WTC11 (cell line): Measurements from ENCODE around the gene PCSK2. TPM values are rescaled to one million over a fixed set of nuclear protein-coding genes. Genes with fewer than 3 reads are reported as not detected.

Experiments used
- ATAC-seq: fragments of 200-7000 bp; cut with Tn5 transposase; 2 replicates; pipeline ENCODE4 v1.10.0; 2021; ENCODE audit warnings: mild to moderate bottlenecking, moderate library complexity
- CTCF ChIA-PET: fragments of 300-600 bp; sonication (Branson Sonifier 250); formaldehyde crosslinking; loops from one replicate; lab custom pipeline; 2021; ENCODE audit warnings: antibody characterized with exemption; lab: Charles Lee
- POLR2A ChIA-PET: fragments of 350-600 bp; sonication (Branson Sonifier 250); formaldehyde crosslinking; loops from one replicate; lab custom pipeline; 2021; ENCODE audit warnings: antibody characterized with exemption; lab: Charles Lee
- DNase-seq: peaks from one replicate; pipeline ENCODE4 v3.0.0; 2021; ENCODE audit warnings: low spot score
- H3K27ac Mint-ChIP-seq: 2 replicates; pipeline ENCODE4 v1.8.0; 2021; ENCODE audit warnings: mixed read lengths
- H3K27me3 Mint-ChIP-seq: 2 replicates; pipeline ENCODE4 v1.8.0; 2021; ENCODE audit warnings: low read depth, mild to moderate bottlenecking, moderate library complexity, mixed read lengths
- H3K36me3 Mint-ChIP-seq: 2 replicates; pipeline ENCODE4 v1.8.0; 2021; ENCODE audit warnings: mixed read lengths
- H3K4me1 Mint-ChIP-seq: 2 replicates; pipeline ENCODE4 v1.8.0; 2022; ENCODE audit warnings: mixed read lengths
- H3K4me3 Mint-ChIP-seq: 2 replicates; pipeline ENCODE4 v1.8.0; 2021; ENCODE audit warnings: mild to moderate bottlenecking, moderate library complexity, mixed read lengths
- H3K9me3 Mint-ChIP-seq: 2 replicates; pipeline ENCODE4 v1.8.0; 2021; ENCODE audit warnings: mixed read lengths
- ATF1 ChIP-seq: sonication (generic); formaldehyde crosslinking; IDR thresholded peaks from 2 replicates; pipeline ENCODE4 v1.8.1; 2023; ENCODE audit warnings: mild to moderate bottlenecking, moderate library complexity, missing genetic modification reagents
- ATF2 ChIP-seq: sonication (generic); formaldehyde crosslinking; IDR thresholded peaks from 2 replicates; pipeline ENCODE4 v1.8.1; 2022; ENCODE audit warnings: low read depth, missing genetic modification reagents, borderline replicate concordance
- ATF6 ChIP-seq: sonication (generic); formaldehyde crosslinking; IDR thresholded peaks from 2 replicates; pipeline ENCODE4 v1.8.1; 2023; ENCODE audit warnings: mild to moderate bottlenecking, missing genetic modification reagents
- CBFB ChIP-seq: sonication (generic); formaldehyde crosslinking; IDR thresholded peaks from 2 replicates; pipeline ENCODE4 v1.8.1; 2022; ENCODE audit warnings: mild to moderate bottlenecking, low read depth, missing genetic modification reagents
- ELF4 ChIP-seq: sonication (generic); formaldehyde crosslinking; IDR thresholded peaks from 2 replicates; pipeline ENCODE4 v1.8.1; 2022; ENCODE audit warnings: low read depth, mild to moderate bottlenecking, moderate library complexity, missing genetic modification reagents
- EMX1 ChIP-seq: fragments of 250-450 bp; sonication (Bioruptor Pico); IDR thresholded peaks from 2 replicates; pipeline ENCODE4 v1.8.0; 2021; ENCODE audit warnings: mild to moderate bottlenecking
- ESRRA ChIP-seq: sonication (generic); formaldehyde crosslinking; IDR thresholded peaks from 2 replicates; pipeline ENCODE4 v1.8.1; 2022; ENCODE audit warnings: mild to moderate bottlenecking, missing genetic modification reagents, borderline replicate concordance
- FOXK1 ChIP-seq: sonication (generic); formaldehyde crosslinking; IDR thresholded peaks from 2 replicates; pipeline ENCODE4 v1.8.0; 2022; ENCODE audit warnings: mild to moderate bottlenecking, moderate library complexity, missing genetic modification reagents
- GRHL2 ChIP-seq: fragments of 250-450 bp; sonication (Bioruptor Pico); IDR thresholded peaks from 2 replicates; pipeline ENCODE4 v1.8.0; 2022; ENCODE audit warnings: mild to moderate bottlenecking, moderate library complexity; ENCODE audit not compliant: insufficient replicate concordance, severe bottlenecking
- MYBL2 ChIP-seq: sonication (generic); formaldehyde crosslinking; IDR thresholded peaks from 2 replicates; pipeline ENCODE4 v1.8.1; 2023; ENCODE audit warnings: mild to moderate bottlenecking, moderate library complexity, missing genetic modification reagents
- NFE2L1 ChIP-seq: sonication (generic); formaldehyde crosslinking; IDR thresholded peaks from 2 replicates; pipeline ENCODE4 v1.8.1; 2023; ENCODE audit warnings: missing genetic modification reagents
- NFYB ChIP-seq: sonication (generic); formaldehyde crosslinking; conservative IDR thresholded peaks from 2 replicates; pipeline ENCODE4 v1.8.0; 2022; ENCODE audit warnings: low read depth, missing genetic modification reagents
- NR2C2 ChIP-seq: sonication (generic); formaldehyde crosslinking; IDR thresholded peaks from 2 replicates; pipeline ENCODE4 v1.8.0; 2022; ENCODE audit warnings: mild to moderate bottlenecking, missing genetic modification reagents
- OVOL2 ChIP-seq: fragments of 250-450 bp; sonication (Bioruptor Pico); IDR thresholded peaks from 2 replicates; pipeline ENCODE4 v1.9.0; 2021; ENCODE audit warnings: mild to moderate bottlenecking, borderline replicate concordance
- TCF7 ChIP-seq: sonication (generic); formaldehyde crosslinking; IDR thresholded peaks from 2 replicates; pipeline ENCODE4 v1.8.0; 2022; ENCODE audit warnings: mild to moderate bottlenecking, low read depth, missing genetic modification reagents, moderate library complexity
- TP53 ChIP-seq: sonication (generic); formaldehyde crosslinking; IDR thresholded peaks from 2 replicates; pipeline ENCODE4 v1.8.1; 2023; ENCODE audit warnings: mild to moderate bottlenecking, missing genetic modification reagents
- USF1 ChIP-seq: sonication (generic); formaldehyde crosslinking; IDR thresholded peaks from 2 replicates; pipeline ENCODE4 v1.8.0; 2022; ENCODE audit warnings: mild to moderate bottlenecking, missing genetic modification reagents
- ZNF219 ChIP-seq: sonication (generic); formaldehyde crosslinking; IDR thresholded peaks from 2 replicates; pipeline ENCODE4 v1.8.0; 2023; ENCODE audit warnings: missing genetic modification reagents, mild to moderate bottlenecking, borderline replicate concordance
- ZNF232 ChIP-seq: sonication (generic); formaldehyde crosslinking; IDR thresholded peaks from 2 replicates; pipeline ENCODE4 v1.8.0; 2022; ENCODE audit warnings: mild to moderate bottlenecking, missing genetic modification reagents
- ZNF317 ChIP-seq: sonication (generic); formaldehyde crosslinking; IDR thresholded peaks from 2 replicates; pipeline ENCODE4 v1.8.1; 2023; ENCODE audit warnings: low read depth, mild to moderate bottlenecking, moderate library complexity, missing genetic modification reagents, borderline replicate concordance
- ZNF396 ChIP-seq: fragments of 250-450 bp; sonication (Bioruptor Pico); IDR thresholded peaks from 2 replicates; pipeline ENCODE4 v1.8.0; 2021; ENCODE audit warnings: mild to moderate bottlenecking, moderate library complexity, borderline replicate concordance
- total RNA-seq: library from RNA; stranded (reverse); gene quantifications from 3 replicates; pipeline ENCODE4 v1.2.3, GENCODE V29; 2021
- TF ChIP-seq, protein P1 (sequence below): sonication (generic); formaldehyde crosslinking; IDR thresholded peaks from 2 replicates; pipeline ENCODE4 v1.8.0; 2022; ENCODE audit warnings: mild to moderate bottlenecking, missing genetic modification reagents

The PCSK2 gene
- total RNA-seq, 1 experiment from 2014 or later: 0.74 TPM

GRCh38 chr20:17365831-17366230, 139.0 kb downstream of the PCSK2 start:
- Mint-ChIP-seq H3K27me3 (no peaks in the 10 kb centered on the region), H3K4me1 (no peaks in the 10 kb centered on the region), H3K36me3 (no peaks in the 10 kb centered on the region), H3K27ac (no peak overlapping the region), H3K4me3 (no peak overlapping the region), H3K9me3 (no peaks in the 10 kb centered on the region)
- ATAC-seq (no peak), DNase-seq (no peak)
- CTCF ChIA-PET: no interaction called here
- TF ChIP-seq NFE2L1 (CRISPR knock-in tag): no peak
- no peak for TF ChIP-seq ATF2
- no peak for TF ChIP-seq CBFB (CRISPR knock-in tag)
- no peak for TF ChIP-seq ZNF317 (CRISPR knock-in tag)
- POLR2A ChIA-PET: no interaction called here

- no peak overlapping the region for H3K4me3 Mint-ChIP-seq
- no peak for ATAC-seq
- TF ChIP-seq NFYB (CRISPR knock-in tag): no peak
- TF ChIP-seq, all 79 proteins: peak for 0
- CTCF ChIA-PET: no interaction called here
- Mint-ChIP-seq H3K27ac (no peak overlapping the region), H3K36me3 (no peaks in the 10 kb centered on the region), H3K27me3 (no peaks in the 10 kb centered on the region), H3K4me1 (no peaks in the 10 kb centered on the region), H3K9me3 (no peaks in the 10 kb centered on the region)
- POLR2A ChIA-PET: no interaction called here
- DNase-seq: no peak
Measured at GRCh38 chr20:17369506-17369905, 142.7 kb downstream of the PCSK2 start.

- ATAC-seq: no peak
- ChIA-PET POLR2A (no interaction called here), CTCF (interaction anchor here (1.5 to 2.0 kb wide), 2 partner anchors 59 to 551 kb away, joined by 3 to 6 read pairs; no protein-coding TSS in a partner anchor)
- Mint-ChIP-seq H3K36me3 (no peaks in the 10 kb centered on the region), H3K27ac (no peak overlapping the region), H3K27me3 (no peaks in the 10 kb centered on the region), H3K4me3 (no peak overlapping the region), H3K9me3 (no peaks in the 10 kb centered on the region), H3K4me1 (peaks cover 10% of the 10 kb centered on the region)
- no peak for DNase-seq
- no peak for TF ChIP-seq OVOL2 (CRISPR knock-in tag)
Measured at GRCh38 chr20:17372806-17373440, 146.1 kb downstream of the PCSK2 start.

DNA sequence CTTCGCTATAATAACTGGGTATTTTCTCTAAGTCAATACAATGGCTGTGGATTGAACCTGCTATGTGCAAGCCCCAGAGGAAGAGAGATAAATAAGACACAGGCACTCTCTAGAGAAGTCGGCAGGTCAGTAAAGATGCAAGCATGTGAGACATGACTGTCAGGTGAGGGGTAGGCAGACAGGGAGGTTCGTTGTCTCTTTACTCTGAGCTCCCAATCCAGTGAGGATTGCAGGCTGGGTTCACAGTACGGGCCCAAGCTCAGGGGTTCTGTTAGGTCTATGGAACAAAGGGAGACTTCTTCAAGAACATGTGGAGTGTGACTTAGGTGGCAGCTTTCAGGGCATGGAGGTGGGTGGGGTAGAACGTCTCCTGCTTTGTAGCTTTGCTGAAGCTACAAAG, 147.2 kb downstream of the PCSK2 start:
- no peak overlapping the region for H3K4me3 Mint-ChIP-seq

More for the DNA sequence above, 147.2 kb downstream of the PCSK2 start:
- Mint-ChIP-seq H3K27me3 (no peaks in the 10 kb centered on the region), H3K27ac (no peak overlapping the region), H3K36me3 (no peaks in the 10 kb centered on the region), H3K9me3 (0 out of 2 replicates have a peak, but pooled peaks cover 3% of the 10 kb centered on the region), H3K4me1 (peaks cover 10% of the 10 kb centered on the region)
- no peak for ATAC-seq
- ChIA-PET CTCF (interaction anchor here (1.0 to 2.0 kb wide), 2 partner anchors 58 to 86 kb away, joined by 3 to 6 read pairs; no protein-coding TSS in a partner anchor), POLR2A (no interaction called here)
- DNase-seq: no peak
- TF ChIP-seq, protein P1, sequence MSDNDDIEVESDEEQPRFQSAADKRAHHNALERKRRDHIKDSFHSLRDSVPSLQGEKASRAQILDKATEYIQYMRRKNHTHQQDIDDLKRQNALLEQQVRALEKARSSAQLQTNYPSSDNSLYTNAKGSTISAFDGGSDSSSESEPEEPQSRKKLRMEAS: no peak
- TF ChIP-seq ESRRA (CRISPR knock-in tag): no peak
- TF ChIP-seq ELF4 (CRISPR knock-in tag): no peak
- no peak for TF ChIP-seq OVOL2 (CRISPR knock-in tag)
- no peak for TF ChIP-seq GRHL2 (CRISPR knock-in tag)
- TF ChIP-seq NFYB (CRISPR knock-in tag): no peak
- TF ChIP-seq NR2C2 (CRISPR knock-in tag): no peak
- no peak for TF ChIP-seq TCF7 (CRISPR knock-in tag)
- TF ChIP-seq ZNF232 (CRISPR knock-in tag): no peak
- no peak for TF ChIP-seq ATF6 (CRISPR knock-in tag)
- TF ChIP-seq FOXK1 (CRISPR knock-in tag): no peak
- TF ChIP-seq ATF1 (CRISPR knock-in tag): no peak
- no peak for TF ChIP-seq EMX1 (CRISPR knock-in tag)
- no peak for TF ChIP-seq ZNF219
- no peak for TF ChIP-seq USF1
- no peak for TF ChIP-seq TP53 (CRISPR knock-in tag)
- no peak for TF ChIP-seq ZNF396 (CRISPR knock-in tag)
- no peak for TF ChIP-seq MYBL2 (CRISPR knock-in tag)
- TF ChIP-seq, all 79 proteins: peak for 0
